Epidermal melanocyte (primary cell): ENCODE measurements around the gene CHST15.
"Not testable (repeated sequence)": the region's sequence is repeated elsewhere in the genome, so short reads cannot be mapped to it uniquely, and the experiment has no call there.

Experiments used
- DNase-seq: peaks from one replicate; pipeline ENCODE4 v3.0.0; 2011; ENCODE audit warnings: low spot score; ENCODE audit not compliant: insufficient read length

Gene CHST15

DNA sequence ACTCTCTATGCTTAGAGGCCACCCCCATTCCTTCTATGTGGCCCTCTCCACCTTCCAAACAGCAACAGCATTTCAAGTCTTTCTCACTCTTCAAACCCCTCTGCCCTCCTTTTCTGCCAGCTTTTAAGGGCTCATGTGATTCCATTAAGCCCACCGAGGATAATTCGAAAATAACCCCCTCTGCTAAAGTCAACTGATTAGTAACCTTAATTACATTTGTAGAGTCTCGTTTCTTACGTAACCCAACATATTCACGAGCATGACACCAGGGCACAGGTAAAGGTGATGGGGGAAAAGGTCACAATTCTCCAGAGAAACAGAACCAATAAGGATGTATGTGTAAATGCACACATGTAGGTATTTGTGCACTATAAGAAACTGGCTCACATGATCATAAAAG lies 6.7 kb upstream of the CHST15 start:
- no peak for DNase-seq

DNA sequence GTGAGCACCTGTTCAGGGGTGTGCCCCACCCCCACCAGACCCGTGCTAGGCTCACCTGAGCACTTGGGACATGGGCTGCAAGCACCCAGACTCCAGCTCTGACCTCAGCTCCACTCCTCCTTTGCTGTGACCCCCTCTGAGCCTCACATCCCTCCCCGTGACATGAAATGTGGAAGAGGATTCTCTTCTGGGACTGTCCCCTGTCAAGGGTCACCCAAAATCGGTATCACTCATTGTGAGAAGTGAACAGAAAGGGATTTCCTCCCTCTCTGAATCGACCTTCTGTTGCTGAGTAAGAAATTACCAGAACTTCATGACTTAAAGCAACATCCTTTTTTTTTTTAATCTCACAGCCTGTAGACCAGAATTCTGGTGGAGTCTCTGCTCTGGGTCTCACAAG lies 6.2 kb upstream of the CHST15 start:
- DNase-seq = no peak

DNA sequence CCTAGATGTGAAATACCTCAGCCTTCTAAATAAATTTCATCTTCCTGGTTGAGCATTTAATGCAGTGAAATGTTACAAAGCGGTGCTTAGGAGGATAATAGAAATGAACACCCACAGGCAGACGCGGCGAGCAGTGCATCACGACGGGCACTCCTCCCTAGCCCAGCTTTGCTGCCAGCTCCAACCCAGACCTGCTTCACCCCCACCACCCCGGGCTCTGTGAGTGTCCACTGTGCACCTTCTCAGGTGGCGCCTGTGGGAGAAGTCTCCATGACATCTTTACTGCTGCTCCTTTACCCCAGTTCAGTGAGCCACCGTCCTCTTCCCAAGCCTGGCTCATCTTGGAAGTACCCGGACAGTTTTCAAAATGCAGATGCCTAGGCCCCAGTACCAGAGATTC lies 5.2 kb upstream of the CHST15 start:
- DNase-seq = no peak

DNA sequence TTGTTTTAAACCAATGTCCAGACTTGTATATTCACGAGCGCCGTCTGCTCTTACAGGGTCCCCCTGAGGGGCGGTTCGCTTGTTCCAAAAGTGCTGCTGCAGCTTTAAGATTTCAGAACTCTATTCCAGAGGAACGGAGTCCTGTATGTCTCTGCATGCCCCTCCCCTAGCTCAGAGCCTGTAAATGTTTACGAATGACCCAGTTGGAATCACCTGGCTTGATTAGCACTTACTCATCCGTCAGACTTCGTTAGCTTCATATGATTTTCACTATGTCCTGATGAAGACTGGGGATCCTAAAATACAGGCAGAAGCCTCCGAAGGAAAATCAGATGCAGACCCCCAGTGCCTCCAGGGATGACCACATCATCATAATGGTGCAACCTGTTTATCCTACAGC lies 4.5 kb upstream of the CHST15 start:
- no peak for DNase-seq

DNA sequence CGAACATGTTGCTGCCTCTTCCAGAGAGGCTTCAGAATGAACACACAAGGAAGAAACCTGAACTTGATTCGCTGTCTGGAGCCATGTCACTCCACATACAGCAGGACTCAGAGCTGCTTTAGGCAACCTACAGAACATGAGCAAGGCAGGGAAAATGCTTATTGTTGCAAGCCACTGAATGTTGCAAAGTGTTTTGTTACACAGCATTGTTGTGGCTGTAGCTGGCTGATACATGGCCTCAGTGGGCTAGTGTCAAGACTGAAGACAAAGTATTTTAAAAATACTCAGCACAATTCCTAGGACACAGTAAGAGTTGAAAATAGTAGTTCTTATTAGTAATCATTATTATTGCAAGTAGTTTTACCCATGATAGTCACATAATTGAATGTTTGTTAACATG lies 3.1 kb upstream of the CHST15 start:
- no peak for DNase-seq

DNA sequence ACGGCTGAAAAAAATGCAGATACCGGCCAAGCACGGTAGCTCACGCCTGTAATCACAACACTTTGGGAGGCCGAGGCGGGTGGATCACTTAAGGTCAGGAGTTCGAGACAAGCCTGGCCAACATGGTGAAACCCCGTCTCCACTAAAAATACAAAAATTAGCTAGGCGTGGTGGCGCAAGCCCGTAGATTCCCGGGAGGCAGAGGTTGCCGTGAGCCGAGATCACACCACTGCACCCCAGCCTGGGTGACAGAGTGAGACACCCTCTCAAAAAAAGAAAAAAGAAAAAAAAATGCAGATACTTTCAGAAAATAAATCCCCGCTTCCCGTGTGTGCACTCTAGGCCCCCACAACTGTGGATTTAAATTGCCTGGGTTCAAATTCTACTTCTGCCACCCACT lies 2.4 kb upstream of the CHST15 start:
- not testable (repeated sequence) for DNase-seq

DNA sequence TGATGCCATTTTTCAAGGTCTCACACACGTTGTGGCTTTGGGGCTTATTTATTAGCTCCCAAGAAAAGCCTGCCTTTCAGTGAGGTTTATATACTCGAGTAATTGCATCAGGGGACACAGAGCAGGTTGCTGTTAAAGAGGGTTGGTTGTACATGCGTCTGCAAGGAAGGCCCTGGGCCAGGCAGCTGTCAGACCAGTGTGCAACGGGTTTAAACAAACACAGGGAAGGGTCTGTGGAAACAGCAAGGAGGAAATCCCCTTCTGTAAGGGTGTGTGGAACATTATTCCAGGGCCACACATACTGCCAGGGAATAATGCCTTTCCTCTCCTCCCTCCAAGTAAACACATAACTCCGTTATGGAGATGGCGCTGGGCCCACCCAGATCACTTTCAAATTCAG lies 1.7 kb upstream of the CHST15 start:
- no peak for DNase-seq

DNA sequence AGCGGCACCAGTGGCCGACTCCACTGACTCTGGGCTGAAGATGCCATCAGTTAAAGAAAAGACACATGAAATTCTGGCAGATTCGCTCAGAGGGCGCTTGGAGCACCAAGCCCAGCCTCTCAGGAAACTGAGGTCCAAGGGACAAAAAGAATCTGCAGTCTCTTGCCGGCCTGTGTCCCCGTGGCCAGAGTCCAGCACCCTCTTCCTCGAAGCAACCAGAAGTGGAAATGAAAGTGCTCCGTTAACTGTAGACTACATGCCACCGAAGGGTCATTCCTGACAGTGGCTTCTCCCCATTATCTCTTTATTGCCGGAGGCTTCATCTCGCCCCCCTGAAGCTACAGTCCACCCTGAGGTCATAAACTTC lies 1.0 kb upstream of the CHST15 start:
- no peak for DNase-seq

DNA sequence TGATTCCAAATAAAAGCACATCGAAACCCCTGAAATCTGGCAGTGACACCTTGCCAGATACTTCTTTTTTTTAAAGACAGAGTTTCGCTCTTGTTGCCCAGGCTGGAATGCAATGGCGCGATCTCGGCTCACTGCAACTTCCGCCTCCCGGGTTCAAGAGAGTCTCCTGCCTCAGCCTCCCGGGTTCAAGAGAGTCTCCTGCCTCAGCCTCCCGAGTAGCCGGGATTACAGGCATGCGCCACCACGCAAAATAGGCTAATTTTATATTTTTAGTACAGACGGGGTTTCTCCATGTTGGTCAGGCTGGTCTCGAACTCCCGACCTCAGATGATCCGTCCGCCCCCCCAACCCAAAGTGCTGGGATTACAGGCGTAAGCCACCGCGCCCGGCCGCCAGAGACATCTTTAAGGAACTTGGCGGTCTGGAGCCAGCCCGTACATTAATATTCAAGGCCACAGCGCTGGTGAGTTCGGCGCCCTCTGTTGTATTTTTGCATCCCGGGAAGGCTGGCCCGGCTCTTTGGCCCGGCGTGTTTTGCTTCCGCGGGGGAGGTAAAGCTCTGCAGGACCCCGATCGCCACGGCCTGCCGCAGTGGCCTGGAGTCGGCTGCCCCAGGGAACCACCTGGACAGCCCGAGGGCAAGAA lies 498 bp upstream of the CHST15 start:
- DNase-seq = not testable (repeated sequence)

DNA sequence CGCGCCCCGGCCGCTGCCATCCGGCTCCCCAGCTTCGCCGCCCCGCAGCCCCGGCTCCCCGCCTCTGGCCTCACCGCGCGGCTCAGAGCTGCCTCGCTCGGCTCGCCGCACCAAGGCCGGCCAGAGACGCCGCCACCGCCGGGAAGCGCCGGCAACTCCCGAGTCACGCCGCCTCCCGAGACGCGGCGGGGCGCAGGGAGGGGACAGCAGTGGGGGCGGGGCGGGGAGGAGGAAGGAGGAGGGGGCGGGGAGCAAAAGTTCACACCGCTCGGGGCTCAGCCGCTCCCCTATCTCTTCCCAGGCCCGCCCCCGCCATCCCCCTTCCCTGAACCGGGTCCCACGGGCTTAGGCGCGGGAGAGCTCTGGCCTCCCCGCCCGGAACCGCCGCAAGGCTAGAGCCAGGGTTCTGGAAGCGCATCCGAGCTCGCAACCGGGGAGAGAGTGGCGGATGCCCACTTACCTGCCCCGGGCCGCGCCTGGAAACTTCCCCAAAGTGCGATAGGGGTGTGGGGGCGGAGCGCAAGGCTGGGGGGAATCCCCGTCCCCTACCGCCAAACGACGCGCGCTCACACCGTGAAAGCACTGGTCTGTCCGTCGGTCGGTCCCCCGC lies 1.0 kb downstream of the CHST15 start:
- DNase-seq = no peak

DNA sequence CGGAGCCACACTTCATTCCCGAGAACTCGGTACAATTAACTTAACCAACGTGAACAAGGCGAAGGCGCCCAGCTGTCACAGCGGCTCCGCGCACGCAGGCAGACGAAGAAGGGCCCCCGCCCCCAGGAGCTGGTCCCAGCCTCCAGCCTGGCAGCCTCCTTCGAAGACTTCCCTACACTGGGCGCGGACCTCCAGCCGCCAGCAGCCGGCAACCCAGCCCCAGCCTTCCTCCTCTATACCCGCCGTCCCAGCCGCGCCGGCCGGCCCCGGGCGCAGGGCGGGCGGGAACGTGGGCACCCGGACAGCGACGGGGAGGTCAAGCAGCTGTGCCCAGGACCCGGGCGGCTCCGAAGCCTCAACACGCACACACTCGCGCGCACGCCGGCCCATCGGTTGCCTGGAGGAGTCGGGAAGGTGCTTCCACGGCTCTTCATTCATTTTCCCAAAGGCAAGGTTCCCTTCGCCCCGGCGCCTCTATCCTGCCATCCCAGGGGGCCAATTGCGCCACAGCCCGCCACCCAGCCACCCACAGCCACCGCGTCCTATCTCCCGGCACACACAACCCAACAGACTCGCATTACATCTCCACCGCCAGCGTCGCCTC lies 1.6 kb downstream of the CHST15 start:
- no peak for DNase-seq

DNA sequence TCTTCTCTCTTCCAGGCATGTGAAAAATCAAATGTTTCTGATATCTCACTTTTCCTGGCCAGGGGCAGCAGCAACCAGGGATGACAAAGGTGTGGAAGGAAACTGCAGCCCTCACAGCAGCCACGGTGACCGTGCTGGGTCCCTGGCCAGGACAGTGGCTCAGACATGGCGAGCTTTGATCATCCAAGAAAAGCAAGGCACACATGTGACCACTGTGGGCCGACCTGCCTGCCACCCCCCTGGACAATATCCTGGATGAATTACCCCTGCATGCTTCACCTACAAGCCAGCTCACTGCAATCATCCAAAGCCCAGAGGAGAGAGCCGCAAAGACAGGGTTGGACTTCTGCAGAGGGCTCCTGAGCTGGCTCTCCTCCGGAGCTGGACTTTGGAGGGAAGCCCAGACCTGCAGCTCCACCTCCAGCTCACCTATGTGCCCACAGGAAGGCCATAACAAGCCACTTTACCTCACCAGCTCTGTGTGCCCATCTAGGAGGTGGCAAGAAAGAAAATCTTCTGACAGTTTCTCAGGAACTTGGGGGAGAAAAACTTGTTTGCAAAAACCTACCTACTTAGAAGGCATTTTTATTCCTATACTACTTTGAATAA lies 2.7 kb downstream of the CHST15 start:
- no peak for DNase-seq

DNA sequence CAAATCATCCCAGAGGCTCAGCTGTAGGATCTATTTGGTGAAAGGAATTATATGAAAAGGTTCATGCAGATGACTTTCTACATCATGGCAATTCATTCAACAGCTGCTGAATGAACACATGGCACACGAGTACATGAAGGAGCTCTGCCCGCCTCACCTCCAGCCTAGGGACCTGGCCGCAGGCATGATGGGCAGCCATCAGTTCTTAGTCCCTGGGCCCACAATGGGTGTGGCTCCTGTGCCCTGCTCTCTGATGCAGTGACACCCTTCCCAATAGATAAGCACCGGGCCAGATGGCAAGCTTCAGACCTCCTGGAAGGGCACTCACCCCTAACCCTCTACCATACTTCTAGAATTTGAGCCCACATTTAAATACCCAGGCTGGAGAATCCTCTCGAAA lies 3.5 kb downstream of the CHST15 start:
- no peak for DNase-seq

DNA sequence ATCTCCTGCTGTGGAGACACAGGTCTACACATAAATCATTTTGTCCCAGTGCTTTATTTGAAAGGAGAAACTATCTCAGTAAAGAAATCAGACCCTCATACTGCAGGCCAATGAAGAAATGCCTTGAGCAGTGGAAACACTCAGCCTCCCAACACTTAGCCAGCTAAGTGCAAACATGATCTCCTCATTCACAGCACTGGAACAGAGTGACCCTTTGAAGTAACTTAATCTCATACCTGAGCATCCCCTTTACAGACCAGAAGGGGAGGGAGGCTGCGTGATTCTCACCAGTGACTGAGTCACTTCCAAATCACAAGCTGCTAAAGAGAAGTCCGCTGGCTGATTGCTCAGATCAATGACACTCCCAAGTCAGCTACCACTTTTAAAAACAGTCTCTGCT lies 4.5 kb downstream of the CHST15 start:
- no peak for DNase-seq

DNA sequence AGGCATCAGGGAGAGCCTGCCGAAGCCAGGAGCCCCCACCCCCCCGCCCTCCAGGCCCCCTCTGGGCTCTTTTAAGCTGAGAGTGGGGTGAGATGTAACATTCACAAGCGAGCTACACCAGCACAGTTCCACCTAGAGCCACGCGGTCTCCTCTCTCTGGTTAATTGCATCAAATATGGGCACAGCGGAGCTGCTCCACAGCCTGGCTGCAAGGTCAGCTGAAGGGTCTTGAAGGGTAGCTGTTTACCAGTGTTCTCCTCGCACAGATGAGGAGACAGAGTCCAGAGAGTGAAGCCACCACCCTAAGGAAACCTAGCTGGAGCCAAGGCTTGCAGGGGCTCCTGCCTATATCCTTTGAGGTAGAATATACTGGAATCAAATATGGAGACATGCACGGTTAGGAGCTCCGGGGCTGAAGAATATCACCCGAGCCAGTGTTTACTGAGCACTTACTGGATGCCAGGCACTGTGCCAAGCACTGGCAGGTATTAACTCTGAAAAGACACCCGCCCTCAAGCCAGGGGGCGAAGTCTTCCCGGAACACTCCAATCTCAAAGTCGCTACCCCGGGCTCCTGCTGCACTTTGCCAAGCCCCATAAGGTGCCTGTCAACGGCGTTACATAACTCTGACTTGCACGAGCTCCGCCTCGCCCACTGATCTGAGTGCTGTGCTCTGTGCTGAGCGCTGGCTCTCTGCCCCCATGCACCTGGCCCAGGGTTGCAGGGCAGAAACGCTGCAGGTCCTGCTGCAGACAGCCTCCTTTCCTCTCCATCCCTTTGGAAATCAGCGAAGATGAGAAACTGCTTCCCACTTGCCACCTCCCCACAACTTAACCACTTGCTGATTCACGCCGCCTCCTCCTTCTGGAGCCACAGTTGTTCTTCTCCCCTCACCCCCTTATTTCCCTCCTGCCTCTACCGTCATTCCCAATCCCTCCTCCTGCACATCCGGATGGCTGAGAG lies 5.4 kb downstream of the CHST15 start:
- no peak for DNase-seq

DNA sequence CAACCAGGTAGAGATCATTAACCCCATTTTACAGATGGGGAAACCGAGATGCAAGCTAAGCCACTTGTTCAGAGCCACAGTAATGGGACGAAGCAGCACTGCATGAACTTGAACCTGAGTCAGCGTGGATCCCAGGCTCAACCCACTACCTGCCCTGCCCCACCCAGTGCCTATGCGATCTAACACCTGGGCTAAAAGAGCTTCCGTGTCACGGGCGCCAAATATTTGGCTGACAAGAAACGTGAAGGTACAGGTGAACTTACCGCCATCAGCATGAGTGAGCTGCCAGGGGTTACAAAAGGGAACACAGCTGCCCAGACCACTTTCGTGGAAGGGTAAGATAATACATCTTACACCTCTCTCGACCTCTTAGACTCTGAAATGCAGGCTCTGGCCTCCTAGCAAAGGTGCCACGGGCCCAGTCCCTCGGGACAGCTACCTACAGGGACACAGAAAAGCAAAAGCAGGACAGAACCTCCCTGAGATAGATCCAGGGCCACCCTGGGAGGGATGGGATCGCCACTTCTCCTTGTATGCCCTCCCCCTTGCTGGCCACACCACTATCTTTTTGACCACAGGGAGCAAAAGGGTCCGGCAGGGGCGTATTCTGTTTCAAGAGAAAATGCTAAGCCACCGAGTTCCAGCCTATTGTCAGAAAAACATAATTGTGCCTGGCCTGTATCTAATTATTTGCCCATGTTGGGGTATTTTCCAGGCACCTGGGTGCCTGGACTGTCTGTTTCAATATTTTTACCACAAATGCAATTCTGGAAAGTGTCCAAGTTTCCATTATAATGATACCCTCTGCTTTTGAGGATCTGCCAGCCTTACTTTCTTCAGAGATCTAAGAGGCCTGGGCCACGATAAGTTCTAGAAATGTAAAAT lies 6.4 kb downstream of the CHST15 start:
- DNase-seq = no peak

DNA sequence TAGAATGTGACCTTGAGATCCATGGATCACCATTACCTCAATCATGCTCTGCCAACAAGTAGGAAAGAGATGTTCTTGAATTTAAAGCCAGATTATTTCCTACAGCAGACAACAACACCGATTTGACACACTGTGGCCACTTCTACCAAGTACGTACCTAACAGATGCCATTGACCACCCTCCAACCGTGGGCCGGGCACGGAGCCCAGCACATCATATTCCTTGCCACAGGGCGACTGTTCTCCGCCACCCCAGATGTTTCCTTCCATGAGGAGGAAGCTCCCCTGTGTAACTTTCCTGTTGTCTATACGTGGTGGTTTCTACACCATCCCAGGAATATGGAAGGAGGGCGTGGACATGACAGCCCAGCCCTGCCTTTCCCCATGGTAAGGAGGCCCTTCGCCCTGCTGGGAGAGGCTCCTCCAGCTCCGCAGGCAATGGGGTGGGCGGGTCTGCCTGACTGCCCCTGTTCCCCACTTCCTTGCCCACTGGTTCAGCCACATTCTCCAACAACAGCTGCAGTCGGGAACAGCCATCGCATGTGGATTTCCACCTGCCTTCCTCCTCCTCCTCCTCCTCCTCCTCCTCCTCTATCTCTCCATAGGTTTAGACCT lies 7.2 kb downstream of the CHST15 start:
- DNase-seq = no peak

DNA sequence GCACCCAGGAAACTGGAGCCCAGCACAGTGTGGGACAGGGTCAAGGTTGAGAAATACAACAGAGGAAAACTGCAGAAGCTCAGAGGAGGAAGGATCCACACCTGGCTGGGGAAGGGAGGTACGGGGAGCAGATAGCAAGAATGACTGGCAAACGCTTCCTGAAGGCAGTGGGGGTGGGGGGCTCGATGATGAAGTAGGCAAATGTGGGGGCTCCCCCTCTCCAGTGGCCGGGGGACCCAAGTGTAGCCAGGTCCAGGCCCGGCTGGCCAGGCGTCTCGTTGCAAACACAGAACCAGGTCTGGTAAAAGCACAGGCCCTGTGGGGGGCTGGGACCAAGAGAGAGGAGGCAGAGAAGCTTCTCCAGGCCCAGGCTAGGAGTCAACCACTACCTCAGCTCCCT lies 7.7 kb downstream of the CHST15 start:
- no peak for DNase-seq

DNA sequence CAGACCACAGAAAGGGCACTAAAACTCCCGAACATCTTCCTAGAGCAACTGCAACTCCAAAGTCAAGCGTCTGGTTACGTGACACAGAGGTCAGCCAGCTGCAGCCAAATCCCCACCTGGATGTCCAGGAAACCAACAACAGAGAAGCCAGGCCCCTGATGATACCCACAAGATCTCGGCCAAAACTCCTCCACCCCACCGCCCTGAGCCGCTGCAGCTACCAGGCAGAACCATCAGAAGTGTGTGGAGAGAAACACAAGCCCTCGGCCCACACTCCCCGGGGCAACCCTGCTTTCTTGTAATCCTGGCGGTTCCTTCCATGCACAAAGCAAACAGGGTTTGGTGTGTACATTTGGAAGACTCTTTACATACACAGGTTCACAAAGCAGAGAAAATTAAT lies 8.7 kb downstream of the CHST15 start:
- DNase-seq = no peak

DNA sequence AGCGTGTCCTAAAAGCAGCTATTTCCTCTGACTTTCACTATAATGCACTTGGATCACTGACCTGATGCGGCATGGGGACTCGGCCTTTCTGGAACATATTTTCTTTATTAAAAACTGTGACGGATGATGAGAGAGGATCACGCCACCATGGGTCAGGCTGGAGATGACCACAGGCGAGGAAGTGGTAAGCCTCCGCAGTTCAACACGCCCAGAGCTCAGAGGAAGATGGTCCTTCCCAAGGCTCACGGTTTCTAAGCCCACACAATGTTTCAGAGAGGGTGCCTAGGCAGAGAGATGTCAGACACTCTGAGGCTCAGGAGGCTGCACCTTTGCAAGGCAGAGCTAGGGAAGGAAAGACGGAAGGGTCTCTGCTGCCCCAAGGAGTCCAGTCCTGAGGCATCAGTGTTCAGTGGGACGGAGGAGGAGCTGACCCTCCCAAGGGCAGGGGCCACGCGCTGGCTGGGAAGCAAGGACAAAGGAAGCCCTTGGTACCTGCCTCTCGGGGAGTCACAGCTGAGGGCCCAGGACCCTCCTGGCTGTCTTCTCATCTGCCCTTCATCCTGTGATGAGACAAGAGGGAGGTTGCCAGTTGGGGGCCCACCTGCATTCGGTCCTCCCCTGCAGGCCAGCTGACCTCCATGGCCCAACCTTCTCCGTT lies 9.5 kb downstream of the CHST15 start:
- DNase-seq = no peak
